Measurements from ENCODE around the gene DNTTIP2. TPM values are rescaled to one million over a fixed set of nuclear protein-coding genes. Genes with fewer than 3 reads are reported as not detected.
"Not testable (repeated sequence)": the region's sequence is repeated elsewhere in the genome, so short reads cannot be mapped to it uniquely, and the experiment has no call there.

Gene DNTTIP2
- total RNA-seq, 1 donor from 2014 or later, result 61.8 TPM

DNA sequence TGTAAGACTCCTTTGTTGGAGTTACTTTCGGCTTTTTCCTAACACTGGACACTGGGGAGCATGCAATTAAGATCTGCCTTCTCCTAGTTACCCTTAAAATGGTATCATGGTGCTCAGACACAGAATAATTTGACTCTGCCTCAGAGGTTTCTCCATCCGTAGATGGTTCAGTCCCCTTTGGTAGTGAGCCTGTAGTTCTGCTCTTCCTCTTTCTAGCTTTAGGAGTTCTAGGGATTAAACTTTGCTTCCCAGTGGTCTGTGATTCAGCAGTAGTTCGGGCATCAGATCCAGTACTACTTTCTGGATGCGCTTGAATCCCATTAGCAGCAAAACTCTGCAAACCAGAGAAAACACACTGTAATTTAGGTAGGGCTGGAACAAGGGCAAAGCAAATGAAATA is 1.5 kb downstream of the DNTTIP2 start:
- Mint-ChIP-seq H3K4me3 (ENCODE audit: unreplicated experiment) (peak overlapping the region; percentile 98), H3K27ac (ENCODE audit: unreplicated experiment) (no peak overlapping the region), H3K4me1 (ENCODE audit: unreplicated experiment) (peaks cover 21% of the 10 kb centered on the region), H3K27me3 (ENCODE audit: unreplicated experiment) (peaks cover 7% of the 10 kb centered on the region), H3K36me3 (ENCODE audit: low read depth, unreplicated experiment) (peaks cover 25% of the 10 kb centered on the region), H3K9me3 (ENCODE audit: unreplicated experiment) (no peaks in the 10 kb centered on the region)
- TF ChIP-seq, protein P1, sequence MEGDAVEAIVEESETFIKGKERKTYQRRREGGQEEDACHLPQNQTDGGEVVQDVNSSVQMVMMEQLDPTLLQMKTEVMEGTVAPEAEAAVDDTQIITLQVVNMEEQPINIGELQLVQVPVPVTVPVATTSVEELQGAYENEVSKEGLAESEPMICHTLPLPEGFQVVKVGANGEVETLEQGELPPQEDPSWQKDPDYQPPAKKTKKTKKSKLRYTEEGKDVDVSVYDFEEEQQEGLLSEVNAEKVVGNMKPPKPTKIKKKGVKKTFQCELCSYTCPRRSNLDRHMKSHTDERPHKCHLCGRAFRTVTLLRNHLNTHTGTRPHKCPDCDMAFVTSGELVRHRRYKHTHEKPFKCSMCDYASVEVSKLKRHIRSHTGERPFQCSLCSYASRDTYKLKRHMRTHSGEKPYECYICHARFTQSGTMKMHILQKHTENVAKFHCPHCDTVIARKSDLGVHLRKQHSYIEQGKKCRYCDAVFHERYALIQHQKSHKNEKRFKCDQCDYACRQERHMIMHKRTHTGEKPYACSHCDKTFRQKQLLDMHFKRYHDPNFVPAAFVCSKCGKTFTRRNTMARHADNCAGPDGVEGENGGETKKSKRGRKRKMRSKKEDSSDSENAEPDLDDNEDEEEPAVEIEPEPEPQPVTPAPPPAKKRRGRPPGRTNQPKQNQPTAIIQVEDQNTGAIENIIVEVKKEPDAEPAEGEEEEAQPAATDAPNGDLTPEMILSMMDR (IDR thresholded peaks at IDR 0.05; ENCODE audit: unreplicated experiment), result no peak
- no peak for DNase-seq (ENCODE audit: low spot score)

DNA sequence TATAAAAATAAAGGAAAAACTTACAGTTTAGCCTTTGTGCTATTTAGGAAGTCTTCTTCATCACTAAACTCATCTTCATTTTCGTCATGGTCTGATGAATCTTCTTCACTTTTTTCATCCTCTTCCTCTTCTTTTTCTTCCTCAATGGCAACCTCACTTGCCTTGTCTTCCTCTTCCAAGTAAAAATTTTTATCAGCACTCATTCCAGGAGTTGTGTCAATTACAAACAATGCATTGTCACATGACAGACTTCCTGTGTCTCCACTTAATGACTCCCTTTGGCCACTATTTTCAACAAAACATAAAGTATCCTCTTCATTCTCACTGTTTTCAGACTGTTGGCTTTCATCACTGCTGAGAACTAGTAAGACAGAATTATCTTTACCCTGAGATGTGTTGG is 2.8 kb downstream of the DNTTIP2 start:
- H3K9me3 Mint-ChIP-seq (ENCODE audit: unreplicated experiment), result no peaks in the 10 kb centered on the region
- H3K4me1 Mint-ChIP-seq (ENCODE audit: unreplicated experiment), result peaks cover 21% of the 10 kb centered on the region
- no peak for DNase-seq (ENCODE audit: low spot score)
- peak overlapping the region; percentile 39 for H3K27ac Mint-ChIP-seq (ENCODE audit: unreplicated experiment)
- peaks cover 7% of the 10 kb centered on the region for H3K27me3 Mint-ChIP-seq (ENCODE audit: unreplicated experiment)
- H3K36me3 Mint-ChIP-seq (ENCODE audit: low read depth, unreplicated experiment), result peaks cover 38% of the 10 kb centered on the region
- peak overlapping the region; percentile 35 for H3K4me3 Mint-ChIP-seq (ENCODE audit: unreplicated experiment)
- TF ChIP-seq, protein P1 (IDR thresholded peaks at IDR 0.05; ENCODE audit: unreplicated experiment), result no peak

DNA sequence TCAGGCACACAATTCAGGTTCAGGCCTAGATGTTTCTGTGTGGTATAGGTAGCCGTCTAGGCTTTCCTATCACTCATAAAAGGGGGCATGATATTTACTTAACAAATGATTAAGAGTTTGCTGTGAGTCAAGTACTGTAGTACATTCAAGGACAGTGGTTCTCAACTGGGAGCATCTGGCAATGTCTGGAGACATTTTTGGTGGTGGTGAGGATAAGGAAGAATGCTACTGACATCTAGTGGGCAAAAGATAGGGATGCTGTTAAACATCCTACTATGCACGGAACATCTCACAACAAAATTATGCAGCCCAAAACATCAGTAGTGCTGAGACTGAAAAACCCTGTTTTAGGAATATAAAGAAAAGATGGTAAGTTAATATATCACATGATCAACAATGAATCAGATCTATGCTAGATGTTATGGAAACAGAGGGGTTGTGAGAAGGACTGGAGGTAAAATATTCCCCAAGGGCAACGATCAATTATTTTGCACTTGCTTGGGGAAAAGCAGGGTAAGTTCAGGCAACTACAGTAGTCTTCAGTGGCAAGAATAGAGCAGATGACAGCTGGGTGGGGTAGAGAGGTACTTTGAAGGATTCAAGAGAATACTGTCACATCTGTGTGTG is 4.9 kb downstream of the DNTTIP2 start:
- Mint-ChIP-seq H3K9me3 (ENCODE audit: unreplicated experiment) (no peaks in the 10 kb centered on the region), H3K4me1 (ENCODE audit: unreplicated experiment) (peaks cover 15% of the 10 kb centered on the region), H3K27ac (ENCODE audit: unreplicated experiment) (peak overlapping the region; percentile 50), H3K27me3 (ENCODE audit: unreplicated experiment) (peaks cover 2% of the 10 kb centered on the region), H3K4me3 (ENCODE audit: unreplicated experiment) (peak overlapping the region; percentile 58), H3K36me3 (ENCODE audit: low read depth, unreplicated experiment) (peaks cover 52% of the 10 kb centered on the region)
- TF ChIP-seq, protein P1 (IDR thresholded peaks at IDR 0.05; ENCODE audit: unreplicated experiment), result peak; percentile 36
- no peak for DNase-seq (ENCODE audit: low spot score)

GRCh38 chr1:93871366-93871765 is 7.6 kb downstream of the DNTTIP2 start:
- Mint-ChIP-seq H3K27me3 (ENCODE audit: unreplicated experiment) (no peaks in the 10 kb centered on the region), H3K27ac (ENCODE audit: unreplicated experiment) (no peak overlapping the region), H3K4me1 (ENCODE audit: unreplicated experiment) (peaks cover 2% of the 10 kb centered on the region), H3K4me3 (ENCODE audit: unreplicated experiment) (peak overlapping the region; percentile 53), H3K9me3 (ENCODE audit: unreplicated experiment) (no peaks in the 10 kb centered on the region), H3K36me3 (ENCODE audit: low read depth, unreplicated experiment) (peaks cover 56% of the 10 kb centered on the region)
- DNase-seq (ENCODE audit: low spot score), result no peak
- TF ChIP-seq, protein P1 (IDR thresholded peaks at IDR 0.05; ENCODE audit: unreplicated experiment), result no peak

- TF ChIP-seq, protein P1 (IDR thresholded peaks at IDR 0.05; ENCODE audit: unreplicated experiment), result no peak
- H3K27me3 Mint-ChIP-seq (ENCODE audit: unreplicated experiment), result peaks cover 1% of the 10 kb centered on the region
- H3K27ac Mint-ChIP-seq (ENCODE audit: unreplicated experiment), result no peak overlapping the region
- H3K4me1 Mint-ChIP-seq (ENCODE audit: unreplicated experiment), result no peaks in the 10 kb centered on the region
- H3K4me3 Mint-ChIP-seq (ENCODE audit: unreplicated experiment), result no peak overlapping the region
- no peak for DNase-seq (ENCODE audit: low spot score)
- H3K9me3 Mint-ChIP-seq (ENCODE audit: unreplicated experiment), result no peaks in the 10 kb centered on the region
- peaks cover 50% of the 10 kb centered on the region for H3K36me3 Mint-ChIP-seq (ENCODE audit: low read depth, unreplicated experiment)
Observed at GRCh38 chr1:93869653-93870052, 9.4 kb downstream of the DNTTIP2 start.

DNA sequence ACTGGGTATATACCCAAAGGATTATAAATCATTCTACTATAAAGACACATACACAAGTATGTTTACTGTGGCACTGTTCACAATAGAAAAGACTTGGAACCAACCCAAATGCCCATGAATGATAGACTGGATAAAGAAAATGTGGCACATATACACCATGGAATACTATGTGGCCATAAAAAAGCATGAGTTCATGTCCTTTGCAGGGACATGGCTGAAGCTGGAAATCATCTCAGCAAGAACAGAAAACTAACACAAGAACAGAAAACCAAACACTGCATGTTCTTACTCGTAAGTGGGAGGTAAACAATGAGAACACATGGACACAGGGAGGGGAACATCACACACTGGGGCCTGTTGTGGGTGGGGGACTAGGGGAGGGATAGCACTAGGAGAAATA is 10.5 kb downstream of the DNTTIP2 start:
- peaks cover 40% of the 10 kb centered on the region for H3K36me3 Mint-ChIP-seq (ENCODE audit: low read depth, unreplicated experiment)
- not testable (repeated sequence) for DNase-seq (ENCODE audit: low spot score); H3K4me1 Mint-ChIP-seq (ENCODE audit: unreplicated experiment); H3K27me3 Mint-ChIP-seq (ENCODE audit: unreplicated experiment); H3K27ac Mint-ChIP-seq (ENCODE audit: unreplicated experiment); H3K9me3 Mint-ChIP-seq (ENCODE audit: unreplicated experiment)
- H3K4me3 Mint-ChIP-seq (ENCODE audit: unreplicated experiment), result peak overlapping the region; percentile 56

Data from endothelial cell (in vitro differentiated cells).